Caco-2 (cell line): ENCODE data around the gene CENPP. TPM values are rescaled to one million over a fixed set of nuclear protein-coding genes. Genes with fewer than 3 reads are reported as not detected.

Experiments used
- BruUV-seq: library from RNA; stranded (reverse); fragments of 400-500 nt; replicated peaks from 2 replicates; lab custom pipeline; 2021; lab: Mats Ljungman, UMichigan
- CTCF ChIA-PET: fragments of 300-600 bp; sonication (Branson Sonifier 250); formaldehyde crosslinking; loops from one replicate; lab custom pipeline; 2022; ENCODE audit warnings: antibody characterized with exemption; lab: Charles Lee
- POLR2A ChIA-PET: fragments of 300-600 bp; sonication (Branson Sonifier 250); formaldehyde crosslinking; loops from one replicate; lab custom pipeline; 2022; ENCODE audit warnings: antibody characterized with exemption; lab: Charles Lee
- DNase-seq, 2 experiments: peaks; one replicate each; pipeline versions ENCODE4 v3.0.0 to v3.0.0-alpha.2; 2020 to 2022
- H3K27me3 ChIP-seq: replicated peaks from 2 replicates; pipeline ENCODE4 v1.6.0; 2011; ENCODE audit warnings: low read length; ENCODE audit not compliant: control insufficient read depth, insufficient read depth
- H3K36me3 ChIP-seq: 2 replicates; pipeline ENCODE4 v1.5.1; 2011; ENCODE audit warnings: low read length; ENCODE audit not compliant: control insufficient read depth, insufficient read depth
- H3K4me1 ChIP-seq: fragments of 250-450 bp; sonication (Bioruptor Pico); 2 replicates; pipeline ENCODE4 v1.5.1; 2020; ENCODE audit warnings: mild to moderate bottlenecking
- H3K4me3 ChIP-seq: 2 replicates; pipeline ENCODE4 v1.5.1; 2011; ENCODE audit warnings: low read depth, mild to moderate bottlenecking, control low read depth, low read length
- H3K9me3 ChIP-seq: fragments of 250-450 bp; sonication (Bioruptor Pico); 2 replicates; pipeline ENCODE4 v1.5.1; 2020; ENCODE audit warnings: mild to moderate bottlenecking, moderate library complexity
- H3K27ac Mint-ChIP-seq: one replicate; pipeline ENCODE4 v1.8.0; 2022; ENCODE audit warnings: mixed read lengths; ENCODE audit not compliant: unreplicated experiment
- H3K27me3 Mint-ChIP-seq: one replicate; pipeline ENCODE4 v1.8.0; 2022; ENCODE audit warnings: mixed read lengths; ENCODE audit not compliant: insufficient read depth, unreplicated experiment
- H3K36me3 Mint-ChIP-seq: one replicate; pipeline ENCODE4 v1.8.0; 2022; ENCODE audit warnings: mild to moderate bottlenecking, mixed read lengths; ENCODE audit not compliant: insufficient read depth, unreplicated experiment
- H3K4me1 Mint-ChIP-seq: one replicate; pipeline ENCODE4 v1.8.0; 2022; ENCODE audit warnings: low read depth, mixed read lengths; ENCODE audit not compliant: unreplicated experiment
- H3K4me3 Mint-ChIP-seq: one replicate; pipeline ENCODE4 v1.8.0; 2022; ENCODE audit warnings: mild to moderate bottlenecking, moderate library complexity, mixed read lengths; ENCODE audit not compliant: unreplicated experiment
- H3K9me3 Mint-ChIP-seq: one replicate; pipeline ENCODE4 v1.8.0; 2022; ENCODE audit warnings: mixed read lengths; ENCODE audit not compliant: unreplicated experiment
- CTCF ChIP-seq, 2 experiments: fragments of 200-600 bp in 1 of 2; IDR thresholded peaks; 1 replicate in 1 of 2; 2 replicates in 1 of 2; pipeline versions ENCODE4 v1.5.1 to v1.8.0; 2011 to 2022; ENCODE audit warnings: antibody characterized with exemption in 1 of 2, control low read depth in 1 of 2, inconsistent platforms in 1 of 2, low read depth in 1 of 2, low read length in 1 of 2, mild to moderate bottlenecking in 1 of 2, moderate library complexity in 1 of 2; ENCODE audit not compliant: insufficient read depth in 1 of 2, severe bottlenecking in 1 of 2, unreplicated experiment in 1 of 2
- intact Hi-C: fragments of 100-400 bp; cut with micrococcal nuclease; formaldehyde crosslinking; loops from one replicate; pipeline ENCODE4 v1.10.0; 2022; ENCODE audit not compliant: unreplicated experiment
- total RNA-seq: library from RNA; stranded (reverse); gene quantifications from 2 replicates; pipeline ENCODE4 v1.2.3, GENCODE V29; 2022

The CENPP gene
- total RNA-seq, 1 experiment from 2014 or later = 7.6 TPM

- H3K4me3 Mint-ChIP-seq = no peak overlapping the region
- intact Hi-C loops = no loop called here
- no peaks in the 10 kb centered on the region for H3K27me3 ChIP-seq
- H3K9me3 ChIP-seq = no peaks in the 10 kb centered on the region
- DNase-seq = no peak
- H3K27me3 Mint-ChIP-seq = no peaks in the 10 kb centered on the region
- no peaks in the 10 kb centered on the region for H3K36me3 ChIP-seq
- no peaks in the 10 kb centered on the region for H3K4me1 ChIP-seq
- ChIA-PET CTCF (no interaction called here), POLR2A (interaction anchor here (0.6 kb wide), 2 partner anchors 245 to 311 kb away, joined by 4 to 6 read pairs; partner anchors contain the start of gene SPTLC1)
- H3K4me1 Mint-ChIP-seq = no peaks in the 10 kb centered on the region
- peaks cover 5% of the 10 kb centered on the region for H3K36me3 Mint-ChIP-seq
- no peak overlapping the region for H3K27ac Mint-ChIP-seq
- no TSS peak for BruUV-seq
- H3K9me3 Mint-ChIP-seq = peaks cover under 1% of the 10 kb centered on the region
- H3K4me3 ChIP-seq = no peak overlapping the region
- no peak for TF ChIP-seq CTCF (IDR thresholded peaks at IDR 0.05; ENCODE audit: insufficient read depth in 1 of 2, low read depth in 1 of 2, low read length in 1 of 2, severe bottlenecking in 1 of 2, unreplicated experiment in 1 of 2)
Measured at GRCh38 chr9:92360083-92360482, 34.3 kb downstream of the CENPP start.

- no peaks in the 10 kb centered on the region for H3K9me3 ChIP-seq
- intact Hi-C loops = no loop called here
- no peak overlapping the region for H3K4me3 Mint-ChIP-seq
- H3K27ac Mint-ChIP-seq = no peak overlapping the region
- no peak overlapping the region for H3K4me3 ChIP-seq
- no peaks in the 10 kb centered on the region for H3K4me1 Mint-ChIP-seq
- H3K36me3 ChIP-seq = no peaks in the 10 kb centered on the region
- CTCF ChIA-PET = no interaction called here
- H3K4me1 ChIP-seq = no peaks in the 10 kb centered on the region
- POLR2A ChIA-PET = no interaction called here
- no peaks in the 10 kb centered on the region for H3K27me3 Mint-ChIP-seq
- BruUV-seq = no TSS peak
- no peaks in the 10 kb centered on the region for H3K36me3 Mint-ChIP-seq
- no peak for TF ChIP-seq CTCF (IDR thresholded peaks at IDR 0.05; ENCODE audit: insufficient read depth in 1 of 2, low read depth in 1 of 2, low read length in 1 of 2, severe bottlenecking in 1 of 2, unreplicated experiment in 1 of 2)
- DNase-seq = no peak
- no peaks in the 10 kb centered on the region for H3K27me3 ChIP-seq
- peaks cover 8% of the 10 kb centered on the region for H3K9me3 Mint-ChIP-seq
Measured at GRCh38 chr9:92369075-92369474, 43.3 kb downstream of the CENPP start.

GRCh38 chr9:92373167-92373566 is 47.4 kb downstream of the CENPP start:
- H3K27me3 Mint-ChIP-seq = no peaks in the 10 kb centered on the region
- BruUV-seq = no TSS peak
- Histone ChIP-seq H3K4me3 (no peak overlapping the region), H3K9me3 (no peaks in the 10 kb centered on the region), H3K27me3 (no peaks in the 10 kb centered on the region), H3K36me3 (no peaks in the 10 kb centered on the region), H3K4me1 (peaks cover 6% of the 10 kb centered on the region; the same call in 1 of the 2 replicates)
- ChIA-PET CTCF (no interaction called here), POLR2A (no interaction called here)
- TF ChIP-seq CTCF (IDR thresholded peaks at IDR 0.05; ENCODE audit: insufficient read depth in 1 of 2, low read depth in 1 of 2, low read length in 1 of 2, severe bottlenecking in 1 of 2, unreplicated experiment in 1 of 2) = no peak
- no peak overlapping the region for H3K27ac Mint-ChIP-seq
- DNase-seq = no peak
- H3K36me3 Mint-ChIP-seq = no peaks in the 10 kb centered on the region
- intact Hi-C loops = no loop called here
- H3K4me3 Mint-ChIP-seq = no peak overlapping the region
- peaks cover 15% of the 10 kb centered on the region for H3K9me3 Mint-ChIP-seq
- peaks cover 17% of the 10 kb centered on the region for H3K4me1 Mint-ChIP-seq
